GM12864 (cell line): ENCODE results near the gene URB1.

ENCODE experiments used
- DNase-seq: peaks from one replicate; pipeline ENCODE4 v3.0.0-alpha.2; 2011; ENCODE audit warnings: low read depth
- H3K4me3 ChIP-seq: 2 replicates; pipeline ENCODE4 v1.5.1; 2011; ENCODE audit warnings: mild to moderate bottlenecking, low read depth, low read length, control low read depth
- CTCF ChIP-seq: IDR thresholded peaks from 2 replicates; pipeline ENCODE4 v1.5.1; 2011; ENCODE audit warnings: low read depth, mild to moderate bottlenecking, moderate library complexity, low read length, control low read depth, inconsistent platforms; ENCODE audit errors: missing control alignments

The URB1 gene

GRCh38 chr21:32351428-32351827, 41.4 kb downstream of the URB1 start:
- TF ChIP-seq CTCF: no peak
- no peak overlapping the region for H3K4me3 ChIP-seq
- no peak for DNase-seq

GRCh38 chr21:32350981-32351380, 41.8 kb downstream of the URB1 start:
- no peak overlapping the region for H3K4me3 ChIP-seq
- DNase-seq: no peak
- TF ChIP-seq CTCF: no peak

GRCh38 chr21:32350211-32350980, 42.4 kb downstream of the URB1 start:
- DNase-seq: no peak
- no peak overlapping the region for H3K4me3 ChIP-seq
- TF ChIP-seq CTCF: no peak

- H3K4me3 ChIP-seq: no peak overlapping the region
- DNase-seq: no peak
- TF ChIP-seq CTCF: no peak
Observed at GRCh38 chr21:32349333-32349944, 43.4 kb downstream of the URB1 start.

GRCh38 chr21:32348604-32349332, 44.0 kb downstream of the URB1 start:
- no peak for DNase-seq
- H3K4me3 ChIP-seq: no peak overlapping the region
- TF ChIP-seq CTCF: no peak

- TF ChIP-seq CTCF: no peak
- no peak for DNase-seq
- H3K4me3 ChIP-seq: no peak overlapping the region
Observed at GRCh38 chr21:32347977-32348376, 44.8 kb downstream of the URB1 start.
